ENCODE data around the gene EGLN1.

EGLN1 gene

DNA sequence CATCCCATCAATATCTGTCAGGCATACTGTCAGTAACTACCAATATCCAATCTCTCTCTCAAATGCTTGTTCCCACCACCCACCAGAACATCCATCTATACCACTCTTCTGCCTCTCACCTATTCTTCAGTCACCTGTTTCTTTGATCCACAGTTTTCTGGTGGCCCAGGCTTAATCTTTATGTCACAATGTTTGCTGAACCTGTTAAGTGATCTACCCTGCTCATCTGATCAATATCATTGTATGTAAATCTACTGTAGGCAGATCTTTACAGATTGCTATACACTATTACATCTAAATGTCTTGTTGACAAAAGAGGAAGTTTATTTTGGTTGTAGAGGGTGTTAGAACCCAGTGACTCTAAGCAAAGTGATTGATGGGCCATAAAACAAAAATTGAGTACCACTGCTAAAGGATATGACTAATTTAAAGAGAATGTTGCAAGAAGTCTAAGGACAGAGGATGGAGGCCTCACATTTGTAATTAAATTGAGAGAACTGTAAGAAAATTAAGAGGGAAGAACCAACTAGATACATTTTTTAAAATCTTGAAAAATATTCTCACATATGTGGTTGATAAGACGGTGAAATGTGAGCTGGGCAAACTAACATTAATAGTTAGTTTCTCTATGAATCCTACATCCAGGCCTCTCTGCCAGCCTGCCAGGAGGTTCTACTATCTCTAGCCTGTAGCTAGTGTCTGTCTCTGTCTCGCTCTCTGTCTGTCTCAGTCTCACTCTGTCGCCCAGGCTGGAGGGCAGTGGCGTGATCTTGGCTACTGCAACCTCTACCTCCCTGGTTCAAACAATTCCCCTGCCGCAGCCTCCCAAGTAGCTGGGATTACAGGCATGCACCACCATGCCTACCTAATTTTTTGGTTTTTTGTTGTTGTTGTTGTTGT lies 34.1 kb downstream of the EGLN1 start:
- TF ChIP-seq GATA2 (IDR thresholded peaks at IDR 0.05; ENCODE audit: low read depth, low read length): no peak
- TF ChIP-seq GATA3 (IDR thresholded peaks at IDR 0.05; ENCODE audit: low read depth, low read length): no peak

- TF ChIP-seq GATA3 (IDR thresholded peaks at IDR 0.05; ENCODE audit: low read depth, low read length) (no peak), GATA2 (IDR thresholded peaks at IDR 0.05; ENCODE audit: low read depth, low read length) (no peak)
Measured at GRCh38 chr1:231386466-231386865, 35.6 kb downstream of the EGLN1 start.

- no peak for TF ChIP-seq GATA2 (IDR thresholded peaks at IDR 0.05; ENCODE audit: low read depth, low read length)
Measured at GRCh38 chr1:231385416-231385748, 36.7 kb downstream of the EGLN1 start.

DNA sequence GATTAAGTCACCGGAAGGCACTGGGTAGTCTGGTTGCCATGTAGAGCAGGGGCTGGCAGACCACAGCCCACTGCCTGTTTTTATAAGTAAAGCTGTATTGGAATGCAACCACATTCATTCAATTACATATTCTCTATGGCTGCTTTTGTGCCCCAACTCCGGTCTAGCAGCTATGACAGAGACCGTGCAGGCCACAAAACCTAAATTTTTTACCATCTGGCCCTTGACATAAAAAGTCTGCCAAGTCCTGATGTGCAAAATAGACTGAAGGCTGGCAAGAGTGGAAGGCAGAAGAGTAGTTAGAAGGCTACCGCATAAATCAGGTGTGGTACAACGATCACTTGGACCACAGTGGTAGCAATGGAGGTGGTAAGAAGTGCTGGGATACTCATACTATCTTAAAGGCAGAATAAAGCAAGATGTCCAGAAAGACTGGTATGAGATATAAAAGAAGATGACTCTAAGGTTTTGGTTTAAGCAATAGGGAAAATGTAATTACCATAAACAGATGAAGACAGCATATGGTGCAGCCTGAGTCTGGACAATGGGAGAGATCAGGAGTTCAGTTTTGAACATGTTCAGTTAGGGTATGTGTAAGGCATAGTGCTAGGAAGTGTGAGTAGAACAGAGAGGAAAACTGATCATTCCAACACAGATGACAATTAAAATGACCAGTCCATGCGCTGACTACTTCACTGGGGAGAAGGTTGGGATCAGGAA lies 37.2 kb downstream of the EGLN1 start:
- no peak for TF ChIP-seq GATA2 (IDR thresholded peaks at IDR 0.05; ENCODE audit: low read depth, low read length)
- no peak for TF ChIP-seq GATA3 (IDR thresholded peaks at IDR 0.05; ENCODE audit: low read depth, low read length)

DNA sequence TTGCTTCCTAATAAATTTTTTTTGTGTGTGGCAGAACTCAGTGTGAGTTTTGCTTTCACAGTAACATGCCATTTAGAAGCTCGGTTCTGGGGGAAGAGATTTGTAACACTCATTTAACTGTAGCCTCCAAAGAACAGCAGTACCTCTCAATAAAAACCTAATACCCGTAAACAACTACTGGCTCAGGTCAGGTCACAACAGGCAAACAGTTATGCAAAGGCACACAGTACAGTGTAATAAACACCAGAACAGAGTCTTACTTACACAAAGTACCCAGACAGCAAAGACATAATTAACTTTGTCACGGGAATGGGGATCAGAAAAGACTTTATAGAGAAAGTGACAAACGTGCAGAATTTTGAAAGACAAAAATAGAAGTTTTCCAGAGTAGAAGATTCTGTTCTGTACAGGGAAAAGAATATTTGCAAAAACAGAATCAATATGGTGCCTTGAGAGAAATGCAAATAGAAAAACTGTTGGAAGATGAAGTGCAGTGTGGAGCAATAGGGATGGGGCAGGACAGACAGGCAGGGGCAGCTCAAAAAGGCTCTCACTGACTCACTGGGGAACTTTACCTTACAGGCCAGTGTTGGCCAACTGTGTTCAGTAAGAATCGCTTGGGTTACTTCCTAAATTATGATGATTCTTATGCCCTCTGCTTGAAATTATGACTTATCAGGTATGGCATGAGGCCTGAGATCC lies 38.8 kb downstream of the EGLN1 start:
- TF ChIP-seq GATA2 (IDR thresholded peaks at IDR 0.05; ENCODE audit: low read depth, low read length) (no peak), GATA3 (IDR thresholded peaks at IDR 0.05; ENCODE audit: low read depth, low read length) (no peak)

DNA sequence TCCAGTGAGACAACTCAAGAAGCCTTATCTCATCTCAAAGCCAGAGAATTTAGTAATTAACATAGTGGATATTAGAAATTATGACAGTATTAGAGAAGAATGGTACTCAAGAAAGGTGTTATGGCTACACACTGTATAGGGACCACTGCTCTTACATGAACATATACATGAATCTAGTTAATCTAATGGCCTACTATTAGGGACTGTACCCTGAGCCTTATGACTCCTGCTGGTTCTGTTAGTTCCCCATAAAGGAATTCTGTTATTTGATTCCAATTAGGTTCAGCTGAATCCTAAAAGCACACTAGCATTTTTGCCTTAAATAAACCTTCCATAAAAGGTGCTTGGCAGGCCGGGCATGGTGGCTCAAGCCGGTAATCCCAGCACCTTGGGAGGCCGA lies 39.7 kb downstream of the EGLN1 start:
- TF ChIP-seq GATA2 (IDR thresholded peaks at IDR 0.05; ENCODE audit: low read depth, low read length) (no peak), GATA3 (IDR thresholded peaks at IDR 0.05; ENCODE audit: low read depth, low read length) (no peak)

DNA sequence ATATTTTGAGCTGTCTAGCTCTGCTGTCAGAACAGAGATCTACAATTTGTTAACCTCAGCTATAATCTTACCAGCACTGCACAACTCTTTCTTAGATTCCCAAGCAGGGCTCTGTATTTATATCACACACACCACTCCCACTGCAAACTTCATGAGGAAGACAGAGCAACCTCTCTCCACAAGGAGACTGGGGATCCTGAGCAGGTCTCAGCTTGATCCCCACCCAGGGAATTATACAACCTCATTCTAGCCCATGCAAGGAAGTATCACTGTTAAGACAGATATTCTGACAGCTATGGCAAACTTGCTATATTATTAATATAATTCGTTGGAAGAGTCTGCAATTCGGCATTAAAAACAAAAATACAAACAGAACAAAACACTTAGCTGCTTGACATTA lies 40.4 kb downstream of the EGLN1 start:
- no peak for TF ChIP-seq GATA3 (IDR thresholded peaks at IDR 0.05; ENCODE audit: low read depth, low read length)
- TF ChIP-seq GATA2 (IDR thresholded peaks at IDR 0.05; ENCODE audit: low read depth, low read length): no peak

DNA sequence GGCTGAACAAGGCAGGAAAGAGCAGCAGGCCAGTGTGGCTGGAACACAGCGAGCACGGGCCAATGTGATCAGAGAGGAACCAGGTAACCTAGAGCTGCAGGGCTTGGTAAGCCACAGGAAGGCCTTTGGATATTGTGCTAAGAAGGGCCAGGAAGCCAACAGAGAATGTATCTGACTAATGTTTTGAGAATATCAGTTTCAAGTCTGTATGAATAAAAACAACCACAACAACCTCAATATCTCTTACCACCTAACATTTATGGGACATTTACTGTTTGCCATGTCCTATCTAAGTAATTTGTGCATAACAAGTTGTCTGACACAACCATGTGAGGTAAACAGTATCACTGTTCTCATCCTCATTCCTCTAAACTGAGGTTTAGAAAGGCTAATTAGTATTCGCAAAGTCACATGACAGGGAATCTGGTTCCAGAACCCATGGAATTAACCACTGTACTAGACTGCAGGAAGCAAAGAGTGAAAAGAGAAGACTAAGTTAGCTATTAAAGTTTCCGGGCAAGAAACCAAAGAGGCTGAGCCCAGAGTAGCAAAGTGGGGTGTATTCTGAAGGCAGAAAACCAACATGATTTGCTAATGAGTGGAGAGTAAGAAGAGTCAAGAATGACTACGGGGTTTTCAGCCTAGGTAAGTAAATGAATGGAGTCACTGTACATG lies 45.1 kb downstream of the EGLN1 start:
- TF ChIP-seq GATA2 (IDR thresholded peaks at IDR 0.05; ENCODE audit: low read depth, low read length): no peak
- no peak for TF ChIP-seq GATA3 (IDR thresholded peaks at IDR 0.05; ENCODE audit: low read depth, low read length)

GRCh38 chr1:231376101-231376500 lies 46.0 kb downstream of the EGLN1 start:
- TF ChIP-seq GATA3 (IDR thresholded peaks at IDR 0.05; ENCODE audit: low read depth, low read length) (no peak), GATA2 (IDR thresholded peaks at IDR 0.05; ENCODE audit: low read depth, low read length) (no peak)

GRCh38 chr1:231374394-231374793 lies 47.7 kb downstream of the EGLN1 start:
- no peak for TF ChIP-seq GATA3 (IDR thresholded peaks at IDR 0.05; ENCODE audit: low read depth, low read length)
- no peak for TF ChIP-seq GATA2 (IDR thresholded peaks at IDR 0.05; ENCODE audit: low read depth, low read length)

DNA sequence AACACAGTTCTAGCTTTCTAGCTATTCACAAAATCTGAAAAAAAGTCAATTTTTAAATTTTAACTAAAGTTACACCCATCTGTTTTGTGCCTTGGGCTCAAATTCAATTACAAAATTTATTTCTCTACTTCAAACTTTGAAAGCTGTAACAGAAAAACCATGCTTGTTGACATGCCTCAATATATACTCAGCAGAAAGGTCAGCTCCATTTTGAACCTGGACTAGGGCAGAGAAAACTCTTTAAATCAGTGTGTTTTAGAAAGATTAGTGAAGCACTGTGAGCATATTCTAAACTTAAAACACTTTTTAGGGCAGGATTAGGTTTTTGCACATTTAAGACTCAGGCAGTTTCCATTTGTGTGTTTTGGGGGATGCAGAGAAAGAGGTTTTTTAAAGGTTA lies 49.6 kb downstream of the EGLN1 start:
- no peak for TF ChIP-seq GATA3 (IDR thresholded peaks at IDR 0.05; ENCODE audit: low read depth, low read length)

GRCh38 chr1:231369282-231369681 lies 52.8 kb downstream of the EGLN1 start:
- TF ChIP-seq GATA3 (IDR thresholded peaks at IDR 0.05; ENCODE audit: low read depth, low read length): no peak
- TF ChIP-seq GATA2 (IDR thresholded peaks at IDR 0.05; ENCODE audit: low read depth, low read length): no peak

- no peak for TF ChIP-seq GATA3 (IDR thresholded peaks at IDR 0.05; ENCODE audit: low read depth, low read length)
- no peak for TF ChIP-seq GATA2 (IDR thresholded peaks at IDR 0.05; ENCODE audit: low read depth, low read length)
Measured at GRCh38 chr1:231364192-231364591, 57.9 kb downstream of the EGLN1 start.

GRCh38 chr1:231363624-231364023 lies 58.5 kb downstream of the EGLN1 start:
- TF ChIP-seq GATA3 (IDR thresholded peaks at IDR 0.05; ENCODE audit: low read depth, low read length): no peak
- no peak for TF ChIP-seq GATA2 (IDR thresholded peaks at IDR 0.05; ENCODE audit: low read depth, low read length)

All from SH-SY5Y (cell line).